ENCODE data around the gene UNC13B. TPM values are rescaled to one million over a fixed set of nuclear protein-coding genes. Genes with fewer than 3 reads are reported as not detected.

UNC13B gene
- total RNA-seq, 2 donors from 2014 or later, result 12.9 to 14.6 TPM

DNA sequence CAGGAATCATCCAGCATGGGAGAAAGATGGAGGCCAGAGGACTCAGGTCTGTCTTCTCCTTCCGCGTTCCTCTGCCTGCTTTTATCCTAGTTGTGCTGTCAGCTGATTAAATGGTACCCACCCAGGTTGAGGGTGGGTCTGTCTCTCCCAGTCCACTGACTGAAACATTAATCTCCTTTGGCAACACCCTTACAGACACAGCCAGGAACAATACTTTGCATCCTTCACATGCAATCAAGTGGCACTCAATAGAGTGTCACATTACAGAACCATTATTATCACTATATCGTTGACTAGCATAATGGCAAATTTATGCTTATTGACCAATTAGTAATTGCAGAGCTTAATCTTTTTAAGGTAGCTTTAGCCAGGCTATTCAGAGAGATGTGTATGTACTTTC is 64.8 kb downstream of the UNC13B start:
- DNase-seq (ENCODE audit: low spot score), result no peak
- Histone ChIP-seq H3K36me3 (no peaks in the 10 kb centered on the region), H3K4me3 (no peak overlapping the region), H3K27me3 (no peaks in the 10 kb centered on the region), H3K27ac (no peak overlapping the region), H3K4me1 (peaks cover 0 to 10% of the 10 kb centered on the region in 2 donors), H3K9me3 (peaks cover 0 to 3% of the 10 kb centered on the region in 2 donors)
- TF ChIP-seq, protein P1, sequence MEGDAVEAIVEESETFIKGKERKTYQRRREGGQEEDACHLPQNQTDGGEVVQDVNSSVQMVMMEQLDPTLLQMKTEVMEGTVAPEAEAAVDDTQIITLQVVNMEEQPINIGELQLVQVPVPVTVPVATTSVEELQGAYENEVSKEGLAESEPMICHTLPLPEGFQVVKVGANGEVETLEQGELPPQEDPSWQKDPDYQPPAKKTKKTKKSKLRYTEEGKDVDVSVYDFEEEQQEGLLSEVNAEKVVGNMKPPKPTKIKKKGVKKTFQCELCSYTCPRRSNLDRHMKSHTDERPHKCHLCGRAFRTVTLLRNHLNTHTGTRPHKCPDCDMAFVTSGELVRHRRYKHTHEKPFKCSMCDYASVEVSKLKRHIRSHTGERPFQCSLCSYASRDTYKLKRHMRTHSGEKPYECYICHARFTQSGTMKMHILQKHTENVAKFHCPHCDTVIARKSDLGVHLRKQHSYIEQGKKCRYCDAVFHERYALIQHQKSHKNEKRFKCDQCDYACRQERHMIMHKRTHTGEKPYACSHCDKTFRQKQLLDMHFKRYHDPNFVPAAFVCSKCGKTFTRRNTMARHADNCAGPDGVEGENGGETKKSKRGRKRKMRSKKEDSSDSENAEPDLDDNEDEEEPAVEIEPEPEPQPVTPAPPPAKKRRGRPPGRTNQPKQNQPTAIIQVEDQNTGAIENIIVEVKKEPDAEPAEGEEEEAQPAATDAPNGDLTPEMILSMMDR (IDR thresholded peaks at IDR 0.05), result no peak

DNA sequence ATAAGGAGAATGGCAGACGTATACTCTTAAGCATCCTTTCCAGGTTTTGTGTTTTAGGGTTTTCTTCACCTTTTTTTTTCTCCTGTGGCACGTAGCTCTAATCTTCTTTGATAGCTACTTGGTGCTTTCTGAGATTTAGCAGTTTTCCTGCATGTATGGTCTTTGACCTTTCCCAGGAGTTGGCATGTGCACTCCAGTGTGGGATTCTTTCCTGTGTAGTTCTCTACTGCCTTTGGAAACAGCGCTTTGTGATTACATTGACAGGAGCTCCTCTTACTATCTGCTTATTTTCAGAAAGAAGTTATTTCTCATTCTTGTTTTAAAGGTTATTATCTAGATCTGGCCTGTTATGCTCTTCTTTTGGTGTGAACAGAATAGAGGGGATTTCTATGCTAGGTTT is 65.5 kb downstream of the UNC13B start:
- TF ChIP-seq, protein P1 (IDR thresholded peaks at IDR 0.05), result no peak
- no peak overlapping the region for H3K27ac ChIP-seq
- no peak overlapping the region for H3K4me3 ChIP-seq
- DNase-seq (ENCODE audit: low spot score), result no peak
- H3K4me1 ChIP-seq, result peaks cover 0 to 10% of the 10 kb centered on the region in 2 donors
- H3K9me3 ChIP-seq, result peaks cover 0 to 3% of the 10 kb centered on the region in 2 donors
- no peaks in the 10 kb centered on the region for H3K36me3 ChIP-seq
- no peaks in the 10 kb centered on the region for H3K27me3 ChIP-seq

DNA sequence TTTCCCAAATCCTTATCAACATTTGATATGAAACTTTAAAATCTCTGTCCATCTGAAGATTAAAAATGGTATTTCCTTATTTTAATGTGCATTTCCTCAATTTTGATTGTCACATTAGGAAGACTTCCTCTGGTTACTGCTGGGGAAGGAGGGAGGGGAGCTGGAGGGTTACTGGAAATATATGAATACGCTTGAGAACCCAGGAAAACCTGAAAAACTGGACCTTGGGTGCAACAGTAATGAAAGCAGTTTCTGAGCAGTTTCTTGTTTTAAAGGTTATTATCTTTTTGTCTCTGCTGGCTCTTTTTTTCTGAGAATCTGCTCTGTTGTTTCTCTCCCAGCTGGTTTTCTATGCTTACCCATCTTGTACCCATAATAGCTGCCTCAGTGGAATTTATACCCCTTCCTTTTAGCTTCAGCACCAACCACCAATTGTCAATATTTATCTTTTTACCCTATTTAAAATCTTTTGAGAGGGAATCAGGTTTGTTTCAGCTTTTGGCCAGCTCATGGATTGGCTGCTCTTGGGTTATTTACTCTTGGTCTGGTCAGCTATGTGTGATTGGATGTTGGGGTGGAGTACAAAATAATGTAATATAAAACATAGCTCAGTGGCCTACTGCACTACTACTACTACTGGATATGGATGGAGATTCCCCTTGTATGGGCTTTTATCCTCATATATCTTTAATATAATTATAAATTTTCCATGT is 67.4 kb downstream of the UNC13B start:
- Histone ChIP-seq H3K9me3 (peaks cover 0 to 3% of the 10 kb centered on the region in 2 donors), H3K27me3 (no peaks in the 10 kb centered on the region), H3K36me3 (no peaks in the 10 kb centered on the region), H3K4me3 (no peak overlapping the region), H3K4me1 (peaks cover 0 to 10% of the 10 kb centered on the region in 2 donors), H3K27ac (no peak overlapping the region)
- TF ChIP-seq, protein P1 (IDR thresholded peaks at IDR 0.05), result no peak
- no peak for DNase-seq (ENCODE audit: low spot score)

GRCh38 chr9:35229779-35230143 is 68.0 kb downstream of the UNC13B start:
- no peak overlapping the region for H3K4me3 ChIP-seq
- TF ChIP-seq, protein P1 (IDR thresholded peaks at IDR 0.05), result no peak

GRCh38 chr9:35232867-35233544 is 71.2 kb downstream of the UNC13B start:
- no peak for DNase-seq (ENCODE audit: low spot score)
- H3K4me3 ChIP-seq, result no peak overlapping the region
- H3K27ac ChIP-seq, result no peak overlapping the region
- H3K9me3 ChIP-seq, result no peaks in the 10 kb centered on the region
- H3K4me1 ChIP-seq, result no peaks in the 10 kb centered on the region
- TF ChIP-seq, protein P1 (IDR thresholded peaks at IDR 0.05), result no peak
- H3K36me3 ChIP-seq, result no peaks in the 10 kb centered on the region
- no peaks in the 10 kb centered on the region for H3K27me3 ChIP-seq

More at GRCh38 chr9:35229779-35230143, 68.0 kb downstream of the UNC13B start:
- no peaks in the 10 kb centered on the region for H3K27me3 ChIP-seq
- H3K4me1 ChIP-seq, result peaks cover 0 to 10% of the 10 kb centered on the region in 2 donors
- DNase-seq (ENCODE audit: low spot score), result no peak
- H3K27ac ChIP-seq, result no peak overlapping the region
- no peaks in the 10 kb centered on the region for H3K36me3 ChIP-seq
- H3K9me3 ChIP-seq, result peaks cover 0 to under 1% of the 10 kb centered on the region in 2 donors
